Measurements from ENCODE around the gene ZNF14. TPM values are rescaled to one million over a fixed set of nuclear protein-coding genes. Genes with fewer than 3 reads are reported as not detected.

ZNF14 gene
- total and polyA plus RNA-seq, 2 of the 4 experiments (the other 2 are of a cell fraction): 1.2 to 5.4 TPM

GRCh38 chr19:19742773-19743172 lies 9.9 kb upstream of the ZNF14 start:
- WGBS, 2 experiments (ENCODE audit: extremely low coverage in 2 of 2, insufficient read length in 1 of 2): 52% methylated on average over 8 of the region's 9 CpGs; no CpG with 5 or more reads in 1 of the 2 experiments
- H3K4me1 ChIP-seq (ENCODE audit: control insufficient read depth, insufficient read depth, low read length): no peaks in the 10 kb centered on the region
- H4K91ac ChIP-seq (ENCODE audit: insufficient read depth, low read depth, low read length): no peak overlapping the region
- H4K20me1 ChIP-seq (ENCODE audit: insufficient read depth, low read length): no peaks in the 10 kb centered on the region
- H2AFZ ChIP-seq (replicated peaks; ENCODE audit: low read length, poor library complexity): no peak overlapping the region
- BruUV-seq (replicated peaks): no TSS peak
- H3K23ac ChIP-seq (ENCODE audit: low read depth, low read length): no peak overlapping the region
- H4K5ac ChIP-seq (ENCODE audit: low read depth, low read length): no peak overlapping the region
- no peaks in the 10 kb centered on the region for H3K36me3 ChIP-seq (ENCODE audit: control insufficient read depth, insufficient read depth, low read length)
- no peak overlapping the region for H2BK20ac ChIP-seq (ENCODE audit: low read depth, low read length)
- in situ Hi-C loops (cut with MboI; ENCODE audit: low sequenced_read_pairs): no loop called here
- no peak overlapping the region for H3K18ac ChIP-seq (ENCODE audit: low read depth, low read length)
- no peak overlapping the region for H4K8ac ChIP-seq (ENCODE audit: low read depth in 2 of 2, low read length in 2 of 2)
- no peak for TF ChIP-seq RAD21 (IDR thresholded peaks at IDR 0.05; ENCODE audit: low read length)
- no peak for TF ChIP-seq CEBPB (IDR thresholded peaks at IDR 0.05; ENCODE audit: low read depth, low read length)
- TF ChIP-seq MAZ (IDR thresholded peaks at IDR 0.05; ENCODE audit: borderline replicate concordance, low read depth, low read length): no peak
- no peak for TF ChIP-seq POLR2A (IDR thresholded peaks at IDR 0.05; ENCODE audit: low read depth, low read length)
- no peak for TF ChIP-seq NFE2L2 (IDR thresholded peaks at IDR 0.05; ENCODE audit: low read depth, low read length)
- no peak for TF ChIP-seq USF2 (IDR thresholded peaks at IDR 0.05; ENCODE audit: low read depth, low read length)
- no peak for TF ChIP-seq CTCF (conservative IDR thresholded peaks at IDR 0.05; ENCODE audit: low read depth, low read length)
- TF ChIP-seq ELK1 (IDR thresholded peaks at IDR 0.05; ENCODE audit: borderline replicate concordance, low read depth, low read length): no peak
- no peak for TF ChIP-seq BHLHE40 (IDR thresholded peaks at IDR 0.05; ENCODE audit: low read depth, low read length)
- no peak for TF ChIP-seq RFX5 (IDR thresholded peaks at IDR 0.05; ENCODE audit: low read depth, low read length)
- TF ChIP-seq FOS (IDR thresholded peaks at IDR 0.05; ENCODE audit: low read depth, low read length): no peak
- no peak for TF ChIP-seq RCOR1 (IDR thresholded peaks at IDR 0.05; ENCODE audit: insufficient replicate concordance, low read length)
- no peak for TF ChIP-seq MXI1 (IDR thresholded peaks at IDR 0.05; ENCODE audit: borderline replicate concordance, low read depth, low read length)
- no peak for TF ChIP-seq MAFK (IDR thresholded peaks at IDR 0.05; ENCODE audit: low read depth, low read length)
- no peak for TF ChIP-seq CHD1 (IDR thresholded peaks at IDR 0.05; ENCODE audit: low read depth, low read length)
- TF ChIP-seq SMC3 (IDR thresholded peaks at IDR 0.05; ENCODE audit: low read depth, low read length): no peak
- no peak overlapping the region for H3K4me2 ChIP-seq (ENCODE audit: low read depth, low read length)
- no peak overlapping the region for H3K56ac ChIP-seq (ENCODE audit: extremely low read depth, insufficient read depth, low read length)
- POLR2A ChIA-PET (ENCODE audit: unreplicated experiment): no interaction called here
- DNase-seq (no peak), ATAC-seq (ENCODE audit: low read depth) (no peak)
- dilution Hi-C loops (cut with HindIII; ENCODE audit: low sequenced_read_pairs, unreplicated experiment): no loop called here
- no peak overlapping the region for H2BK120ac ChIP-seq (ENCODE audit: low read depth, low read length)
- intact Hi-C loops (cut with micrococcal nuclease): no loop called here
- no peak overlapping the region for H2BK15ac ChIP-seq (ENCODE audit: low read depth, low read length)
- H3K14ac ChIP-seq (replicated peaks; ENCODE audit: low read depth, low read length): no peak overlapping the region
- no peaks in the 10 kb centered on the region for H3K9me1 ChIP-seq (ENCODE audit: insufficient read depth, low read length)
- H2AK5ac ChIP-seq (ENCODE audit: low read depth, low read length): no peak overlapping the region
- H3K79me1 ChIP-seq (ENCODE audit: low read depth in 1 of 2, low read length in 2 of 2): no peaks in the 10 kb centered on the region
- H3K27me3 ChIP-seq (ENCODE audit: control insufficient read depth, insufficient read depth, low read length): no peaks in the 10 kb centered on the region
- CTCF ChIA-PET: no interaction called here
- H2BK5ac ChIP-seq (ENCODE audit: low read depth, low read length, poor library complexity, severe bottlenecking): no peak overlapping the region
- no peak overlapping the region for H2AK9ac ChIP-seq (replicated peaks; ENCODE audit: low read depth, low read length, poor library complexity)
- H3K27ac ChIP-seq (ENCODE audit: insufficient read depth, low read length): no peak overlapping the region
- H3K9ac ChIP-seq (ENCODE audit: low read depth, low read length): no peak overlapping the region
- H3K4ac ChIP-seq (ENCODE audit: low read depth, low read length): no peak overlapping the region
- no peak overlapping the region for H3K4me3 ChIP-seq (ENCODE audit: insufficient read depth, low read depth, low read length)
- peaks cover 28% of the 10 kb centered on the region for H3K9me3 ChIP-seq (ENCODE audit: control insufficient read depth, insufficient read depth, low read length)
